ENCODE measurements around the gene SHISAL2A. TPM values are rescaled to one million over a fixed set of nuclear protein-coding genes. Genes with fewer than 3 reads are reported as not detected.

SHISAL2A gene
- total and polyA plus RNA-seq, 2 of the 4 experiments (the other 2 are of a cell fraction): not detected

- peaks cover 21 to 58% of the 10 kb centered on the region in 2 experiments for H3K79me1 ChIP-seq (ENCODE audit: low read depth in 1 of 2, low read length in 2 of 2)
- no peak overlapping the region for H3K27ac ChIP-seq (ENCODE audit: insufficient read depth, low read length)
- dilution Hi-C loops (cut with HindIII; ENCODE audit: low sequenced_read_pairs, unreplicated experiment): no loop called here
- no peak overlapping the region for H2BK120ac ChIP-seq (ENCODE audit: low read depth, low read length)
- BruUV-seq (replicated peaks): no TSS peak
- H3K4me1 ChIP-seq (ENCODE audit: control insufficient read depth, insufficient read depth, low read length): peaks cover 6% of the 10 kb centered on the region; the same call in 1 of the 2 replicates
- no peak overlapping the region for H3K14ac ChIP-seq (replicated peaks; ENCODE audit: low read depth, low read length)
- no peak overlapping the region for H4K91ac ChIP-seq (ENCODE audit: insufficient read depth, low read depth, low read length)
- H2AK5ac ChIP-seq (ENCODE audit: low read depth, low read length): no peak overlapping the region
- no peak overlapping the region for H4K8ac ChIP-seq (ENCODE audit: low read depth in 2 of 2, low read length in 2 of 2)
- 0 out of 2 replicates have a peak, but pooled peaks cover 5% of the 10 kb centered on the region for H4K20me1 ChIP-seq (ENCODE audit: insufficient read depth, low read length)
- H3K18ac ChIP-seq (ENCODE audit: low read depth, low read length): no peak overlapping the region
- no peak overlapping the region for H2BK15ac ChIP-seq (ENCODE audit: low read depth, low read length)
- no peak for TF ChIP-seq POLR2A (IDR thresholded peaks at IDR 0.05; ENCODE audit: low read depth, low read length)
- no peak for TF ChIP-seq MXI1 (IDR thresholded peaks at IDR 0.05; ENCODE audit: borderline replicate concordance, low read depth, low read length)
- TF ChIP-seq RAD21 (IDR thresholded peaks at IDR 0.05; ENCODE audit: low read length): no peak
- no peak for TF ChIP-seq FOS (IDR thresholded peaks at IDR 0.05; ENCODE audit: low read depth, low read length)
- TF ChIP-seq NFE2L2 (IDR thresholded peaks at IDR 0.05; ENCODE audit: low read depth, low read length): no peak
- TF ChIP-seq MAFK (IDR thresholded peaks at IDR 0.05; ENCODE audit: low read depth, low read length): no peak
- no peak for TF ChIP-seq CEBPB (IDR thresholded peaks at IDR 0.05; ENCODE audit: low read depth, low read length)
- no peak for TF ChIP-seq MAZ (IDR thresholded peaks at IDR 0.05; ENCODE audit: borderline replicate concordance, low read depth, low read length)
- no peak for TF ChIP-seq RCOR1 (IDR thresholded peaks at IDR 0.05; ENCODE audit: insufficient replicate concordance, low read length)
- TF ChIP-seq CTCF (conservative IDR thresholded peaks at IDR 0.05; ENCODE audit: low read depth, low read length): no peak
- in situ Hi-C loops (cut with MboI; ENCODE audit: low sequenced_read_pairs): no loop called here
- peaks cover 11% of the 10 kb centered on the region for H3K9me1 ChIP-seq (ENCODE audit: insufficient read depth, low read length)
- no peak overlapping the region for H2AFZ ChIP-seq (replicated peaks; ENCODE audit: low read length, poor library complexity)
- no peak overlapping the region for H4K5ac ChIP-seq (ENCODE audit: low read depth, low read length)
- no peaks in the 10 kb centered on the region for H3K27me3 ChIP-seq (ENCODE audit: control insufficient read depth, insufficient read depth, low read length)
- H3K23ac ChIP-seq (ENCODE audit: low read depth, low read length): no peak overlapping the region
- H3K4me3 ChIP-seq (ENCODE audit: insufficient read depth, low read depth, low read length): no peak overlapping the region
- H2BK20ac ChIP-seq (ENCODE audit: low read depth, low read length): no peak overlapping the region
- H3K9ac ChIP-seq (ENCODE audit: low read depth, low read length): no peak overlapping the region
- ATAC-seq (ENCODE audit: low read depth) (no peak), DNase-seq (no peak)
- H3K4me2 ChIP-seq (ENCODE audit: low read depth, low read length): no peak overlapping the region
- intact Hi-C loops (cut with micrococcal nuclease): no loop called here
- ChIA-PET POLR2A (ENCODE audit: unreplicated experiment) (no interaction called here), CTCF (no interaction called here)
- H3K56ac ChIP-seq (ENCODE audit: extremely low read depth, insufficient read depth, low read length): no peak overlapping the region
- no peaks in the 10 kb centered on the region for H3K9me3 ChIP-seq (ENCODE audit: control insufficient read depth, insufficient read depth, low read length)
- H2AK9ac ChIP-seq (replicated peaks; ENCODE audit: low read depth, low read length, poor library complexity): no peak overlapping the region
- H3K36me3 ChIP-seq (ENCODE audit: control insufficient read depth, insufficient read depth, low read length): peaks cover 13% of the 10 kb centered on the region
- 98% methylated on average over 5 of the region's 7 CpGs; no CpG with 5 or more reads in 1 of the 2 experiments for WGBS, 2 experiments (ENCODE audit: extremely low coverage in 2 of 2, insufficient read length in 1 of 2)
- no peak overlapping the region for H3K4ac ChIP-seq (ENCODE audit: low read depth, low read length)
- H2BK5ac ChIP-seq (ENCODE audit: low read depth, low read length, poor library complexity, severe bottlenecking): no peak overlapping the region
Observed at GRCh38 chr1:52695627-52696026, 62.7 kb downstream of the SHISAL2A start.
